K562 (cell line): Measurements from ENCODE around the gene HDC. TPM values are rescaled to one million over a fixed set of nuclear protein-coding genes. Genes with fewer than 3 reads are reported as not detected.

Experiments
- ATAC-seq: fragments of 200-7000 bp; cut with Tn5 transposase; 3 replicates; pipeline ENCODE4 v1.9.1; 2020; ENCODE audit warnings: moderate library complexity
- BruUV-seq: library from RNA; stranded (reverse); fragments of 400-500 nt; replicated peaks from 2 replicates; lab custom pipeline; 2021; lab: Mats Ljungman, UMichigan
- CTCF ChIA-PET: fragments of 300-600 bp; formaldehyde crosslinking; extraction: SDS; loops from one replicate; lab custom pipeline; 2021; ENCODE audit warnings: low intra/inter-chr PET ratio; lab: Yijun Ruan, JAX
- POLR2A ChIA-PET: fragments of 300-600, 350-650 bp; sonication (Branson Sonifier 250); formaldehyde crosslinking; extraction: SDS; loops from one replicate; lab custom pipeline; 2021; ENCODE audit warnings: antibody characterized with exemption, inconsistent platforms; lab: Yijun Ruan, JAX
- DNase-seq, 4 experiments: peaks; one replicate each; pipeline versions ENCODE4 v3.0.0 to v3.0.0-alpha.2; 2011 to 2018; ENCODE audit warnings: low spot score in 3 of 4, mixed read lengths in 3 of 4; ENCODE audit errors: extremely low read depth in 1 of 4
- FAIRE-seq: peaks from 2 replicates; lab custom pipeline; 2011; peaks lifted over from hg19 to GRCh38; lab: Jason Lieb, UNC
- H2AFZ ChIP-seq: 2 replicates; pipeline ENCODE4 v1.6.0; 2011; ENCODE audit warnings: low read depth, low read length, control low read depth, inconsistent platforms
- H3K27ac ChIP-seq: fragments of 200-600 bp; 3 replicates; pipeline ENCODE4 v1.8.0; 2011; ENCODE audit warnings: low read depth, mild to moderate bottlenecking, control low read depth, inconsistent platforms, low read length, moderate library complexity, mixed read lengths; ENCODE audit errors: extremely low read depth
- H3K27me3 ChIP-seq, 2 experiments: fragments of 300-600 bp in 1 of 2; 2 replicates in 1 of 2; 3 replicates in 1 of 2; pipeline versions ENCODE4 v1.6.0 to v1.8.0; 2011; ENCODE audit warnings: inconsistent platforms in 2 of 2, low read length in 2 of 2, mild to moderate bottlenecking in 1 of 2, mixed read lengths in 1 of 2, moderate library complexity in 1 of 2; ENCODE audit not compliant: control insufficient read depth in 2 of 2, insufficient read depth in 2 of 2
- H3K36me3 ChIP-seq: fragments of 300-600 bp; 3 replicates; pipeline ENCODE4 v1.8.0; 2011; ENCODE audit warnings: mild to moderate bottlenecking, low read length, inconsistent platforms; ENCODE audit not compliant: control insufficient read depth, insufficient read depth
- H3K4me1 ChIP-seq, 2 experiments: fragments of 200-600 bp in 1 of 2; replicated peaks in 1 of 2; 2 replicates in 1 of 2; 3 replicates in 1 of 2; pipeline versions ENCODE4 v1.5.1 to v1.8.0; 2011; ENCODE audit warnings: inconsistent platforms in 2 of 2, low read length in 2 of 2, mild to moderate bottlenecking in 1 of 2, mixed read lengths in 1 of 2, moderate library complexity in 1 of 2; ENCODE audit not compliant: control insufficient read depth in 2 of 2, insufficient read depth in 2 of 2
- H3K4me2 ChIP-seq: 2 replicates; pipeline ENCODE4 v1.6.1; 2011; ENCODE audit warnings: low read length, control low read depth, inconsistent platforms, mixed read lengths; ENCODE audit not compliant: insufficient read depth
- H3K4me3 ChIP-seq: fragments of 200-600 bp; sonication (generic), shearing (Covaris generic); 2 replicates; pipeline ENCODE4 v1.5.1; 2016; ENCODE audit warnings: control low read depth, inconsistent platforms
- H3K79me2 ChIP-seq: fragments of 200-600 bp; 3 replicates; pipeline ENCODE4 v1.8.0; 2011; ENCODE audit warnings: low read length, inconsistent platforms; ENCODE audit not compliant: control insufficient read depth, insufficient read depth
- H3K9ac ChIP-seq, 2 experiments: 2 replicates each; pipeline versions ENCODE4 v1.6.0 to v1.6.1; 2011; ENCODE audit warnings: low read depth in 2 of 2, low read length in 2 of 2, control low read depth in 1 of 2, inconsistent platforms in 1 of 2, mild to moderate bottlenecking in 1 of 2, mixed read lengths in 1 of 2; ENCODE audit not compliant: insufficient read depth in 1 of 2
- H3K9me1 ChIP-seq: one replicate; pipeline ENCODE4 v1.6.0; 2011; ENCODE audit warnings: inconsistent platforms, mild to moderate bottlenecking, low read length, moderate library complexity; ENCODE audit not compliant: control insufficient read depth, insufficient read depth
- H3K9me3 ChIP-seq: replicated peaks from 2 replicates; pipeline ENCODE4 v1.5.1; 2011; ENCODE audit warnings: low read depth, low read length, inconsistent platforms; ENCODE audit not compliant: control insufficient read depth, insufficient read depth
- H4K20me1 ChIP-seq: replicated peaks from 2 replicates; pipeline ENCODE4 v1.6.1; 2011; ENCODE audit warnings: low read length, inconsistent platforms, mixed read lengths; ENCODE audit not compliant: control insufficient read depth, insufficient read depth
- BCOR ChIP-seq: fragments of 450-650 bp; IDR thresholded peaks from 2 replicates; pipeline ENCODE4 v1.6.1; 2016
- E2F3 ChIP-seq: fragments of 250-450 bp; sonication (Bioruptor Pico); IDR thresholded peaks from 2 replicates; pipeline ENCODE4 v1.4.0; 2020; ENCODE audit warnings: mild to moderate bottlenecking
- GATAD2A ChIP-seq: fragments of 450-650 bp; IDR thresholded peaks from 2 replicates; pipeline ENCODE4 v1.6.1; 2017
- HNRNPH1 ChIP-seq: fragments of 200-400 bp; formaldehyde crosslinking; optimal IDR thresholded peaks from 2 replicates; pipeline ENCODE3; 2017; ENCODE audit warnings: low read depth, mild to moderate bottlenecking, low read length, moderate library complexity
- NR2F6 ChIP-seq: fragments of 450-650 bp; formaldehyde crosslinking; IDR thresholded peaks from 2 replicates; pipeline ENCODE4 v1.4.0; 2020; ENCODE audit warnings: mild to moderate bottlenecking
- POLR3G ChIP-seq: IDR thresholded peaks from 2 replicates; pipeline ENCODE4 v1.6.1; 2011; ENCODE audit not compliant: insufficient read length, insufficient replicate concordance; ENCODE audit errors: extremely low read depth
- RBM25 ChIP-seq: fragments of 200-400 bp; formaldehyde crosslinking; IDR thresholded peaks from 2 replicates; pipeline ENCODE4 v1.6.1; 2018; ENCODE audit warnings: low read length, low read depth, moderate library complexity; ENCODE audit not compliant: severe bottlenecking
- ZNF121 ChIP-seq: sonication (generic); formaldehyde crosslinking; conservative IDR thresholded peaks from 2 replicates; pipeline ENCODE4 v1.8.0; 2022; ENCODE audit warnings: missing genetic modification reagents
- WGBS: fragments of 100-300 bp; shearing (Covaris generic); methylation state at CpG from one replicate; pipeline ENCODE4 v1.1.6; 2016; ENCODE audit warnings: low coverage, mixed read lengths; ENCODE audit not compliant: insufficient coverage; ENCODE audit errors: missing lambda C conversion rate; 5-methylcytosine and 5-hydroxymethylcytosine counted together
- in situ Hi-C: fragments of 300-500 bp; cut with MboI; formaldehyde crosslinking; loops from 4 replicates; pipeline ENCODE4 v1.15.0; 2018; ENCODE audit warnings: inconsistent platforms, mixed read lengths
- intact Hi-C: fragments of 100-400 bp; cut with micrococcal nuclease; formaldehyde crosslinking; loops from 2 replicates; pipeline ENCODE4 v1.14.2; 2022
- polyA plus RNA-seq, 8 experiments: library from polyadenylated mRNA; depleted of rRNA in 4 of 8; stranded (reverse) in 5 of 8; unstranded in 3 of 8; fragments of >200 nt; fragmentation: Nextera tagmentation in 2 of 8; fragmentation: Illumina TruSeq in 1 of 8; extraction: Ambion mirVana in 2 of 8; extraction: Trizol in 1 of 8; gene quantifications; 2 replicates each; pipeline versions ENCODE4 v1.2.1 to v1.2.3, GENCODE V29; 2011 to 2014; ENCODE audit warnings: inconsistent platforms in 1 of 8, missing spikeins in 1 of 8
- total RNA-seq, 7 experiments: library from RNA; depleted of rRNA in 6 of 7; stranded (reverse); fragments of >200 nt in 6 of 7; fragmentation: Illumina TruSeq in 2 of 7; extraction: Trizol in 2 of 7; gene quantifications; 2 replicates each; pipeline versions ENCODE4 v1.2.1 to v1.2.3, GENCODE V29; 2011 to 2021; ENCODE audit warnings: low replicate concordance in 1 of 7
- TF ChIP-seq, protein P1 (sequence below), 2 experiments: fragments of 450-650 bp; formaldehyde crosslinking in 1 of 2; IDR thresholded peaks; 2 replicates each; pipeline versions ENCODE4 v1.4.0 to v1.6.1; 2014 to 2020; ENCODE audit warnings: mild to moderate bottlenecking in 2 of 2, borderline replicate concordance in 1 of 2, low read depth in 1 of 2

HDC gene
- total and polyA plus RNA-seq, 9 of the 15 experiments (the other 6 are each of a cell fraction or from before 2014, with no cell fraction given), result 0.26 to 5.3 (median 0.99) TPM

GRCh38 chr15:50295966-50296365 is 30.4 kb upstream of the HDC start:
- no peak for FAIRE-seq

GRCh38 chr15:50289749-50290148 is 24.2 kb upstream of the HDC start:
- BruUV-seq, result no TSS peak
- Histone ChIP-seq H3K4me1 (peaks cover 0 to 13% of the 10 kb centered on the region in 2 experiments; a peak in 4 of 5 replicates), H3K79me2 (no peaks in the 10 kb centered on the region), H3K27me3 (no peaks in the 10 kb centered on the region), H2AFZ (no peak overlapping the region), H4K20me1 (no peaks in the 10 kb centered on the region), H3K9me3 (no peaks in the 10 kb centered on the region), H3K36me3 (peaks cover 54% of the 10 kb centered on the region), H3K4me2 (no peak overlapping the region), H3K4me3 (no peak overlapping the region), H3K9ac (no peak overlapping the region), H3K9me1 (no peaks in the 10 kb centered on the region), H3K27ac (no peak overlapping the region)
- ChIA-PET CTCF (no interaction called here), POLR2A (interaction anchor here (0.6 to 1.1 kb wide), 2 partner anchors 12 to 184 kb away, joined by 3 to 4 read pairs; no protein-coding TSS in a partner anchor)
- WGBS, result 93% methylated on average over 2 of the region's 2 CpGs
- ATAC-seq, result no peak
- FAIRE-seq, result peak; percentile 23
- in situ Hi-C loops (no loop called here), intact Hi-C loops (no loop called here)
- DNase-seq, result no peak
- no peak for TF ChIP-seq GATAD2A
- TF ChIP-seq NR2F6 (CRISPR knock-in tag), result no peak
- no peak for TF ChIP-seq POLR3G
- peak; percentile 32; the same call in 1 of the 2 replicates for TF ChIP-seq BCOR
- peak; percentile 55 for TF ChIP-seq RBM25
- peak; percentile 95 for TF ChIP-seq ZNF121 (CRISPR knock-in tag)
- TF ChIP-seq E2F3, result no peak
- TF ChIP-seq, protein P1, sequence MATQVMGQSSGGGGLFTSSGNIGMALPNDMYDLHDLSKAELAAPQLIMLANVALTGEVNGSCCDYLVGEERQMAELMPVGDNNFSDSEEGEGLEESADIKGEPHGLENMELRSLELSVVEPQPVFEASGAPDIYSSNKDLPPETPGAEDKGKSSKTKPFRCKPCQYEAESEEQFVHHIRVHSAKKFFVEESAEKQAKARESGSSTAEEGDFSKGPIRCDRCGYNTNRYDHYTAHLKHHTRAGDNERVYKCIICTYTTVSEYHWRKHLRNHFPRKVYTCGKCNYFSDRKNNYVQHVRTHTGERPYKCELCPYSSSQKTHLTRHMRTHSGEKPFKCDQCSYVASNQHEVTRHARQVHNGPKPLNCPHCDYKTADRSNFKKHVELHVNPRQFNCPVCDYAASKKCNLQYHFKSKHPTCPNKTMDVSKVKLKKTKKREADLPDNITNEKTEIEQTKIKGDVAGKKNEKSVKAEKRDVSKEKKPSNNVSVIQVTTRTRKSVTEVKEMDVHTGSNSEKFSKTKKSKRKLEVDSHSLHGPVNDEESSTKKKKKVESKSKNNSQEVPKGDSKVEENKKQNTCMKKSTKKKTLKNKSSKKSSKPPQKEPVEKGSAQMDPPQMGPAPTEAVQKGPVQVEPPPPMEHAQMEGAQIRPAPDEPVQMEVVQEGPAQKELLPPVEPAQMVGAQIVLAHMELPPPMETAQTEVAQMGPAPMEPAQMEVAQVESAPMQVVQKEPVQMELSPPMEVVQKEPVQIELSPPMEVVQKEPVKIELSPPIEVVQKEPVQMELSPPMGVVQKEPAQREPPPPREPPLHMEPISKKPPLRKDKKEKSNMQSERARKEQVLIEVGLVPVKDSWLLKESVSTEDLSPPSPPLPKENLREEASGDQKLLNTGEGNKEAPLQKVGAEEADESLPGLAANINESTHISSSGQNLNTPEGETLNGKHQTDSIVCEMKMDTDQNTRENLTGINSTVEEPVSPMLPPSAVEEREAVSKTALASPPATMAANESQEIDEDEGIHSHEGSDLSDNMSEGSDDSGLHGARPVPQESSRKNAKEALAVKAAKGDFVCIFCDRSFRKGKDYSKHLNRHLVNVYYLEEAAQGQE (IDR thresholded peaks at IDR 0.05; ENCODE audit: borderline replicate concordance), result no peak
- TF ChIP-seq, protein P1 (CRISPR knock-in tag; IDR thresholded peaks at IDR 0.05; ENCODE audit: low read depth), result no peak

More at GRCh38 chr15:50295966-50296365, 30.4 kb upstream of the HDC start:
- no peak overlapping the region for H3K9ac ChIP-seq
- ATAC-seq, result no peak
- no peak overlapping the region for H2AFZ ChIP-seq
- H3K36me3 ChIP-seq, result peaks cover 41% of the 10 kb centered on the region; the same call in 2 of the 3 replicates
- H3K27ac ChIP-seq, result no peak overlapping the region
- no peak for TF ChIP-seq HNRNPH1
- CTCF ChIA-PET, result no interaction called here
- H3K4me2 ChIP-seq, result no peak overlapping the region
- intact Hi-C loops (no loop called here), in situ Hi-C loops (no loop called here)
- H3K79me2 ChIP-seq, result no peaks in the 10 kb centered on the region
- POLR2A ChIA-PET, result interaction anchor here (0.6 to 1.8 kb wide), 4 partner anchors 10 to 77 kb away, joined by 3 to 5 read pairs (median 3); no protein-coding TSS in a partner anchor
- no peaks in the 10 kb centered on the region for H3K4me1 ChIP-seq
- H3K4me3 ChIP-seq, result no peak overlapping the region
- H3K27me3 ChIP-seq, result no peaks in the 10 kb centered on the region
- no peak for DNase-seq
- H3K9me3 ChIP-seq, result no peaks in the 10 kb centered on the region
- 79% methylated on average over 1 of the region's 1 CpG for WGBS
- no peaks in the 10 kb centered on the region for H3K9me1 ChIP-seq
- H4K20me1 ChIP-seq, result no peaks in the 10 kb centered on the region
- no TSS peak for BruUV-seq
